Lower leg skin (tissue), 4 donors: ENCODE data around the gene CFLAR. TPM values are rescaled to one million over a fixed set of nuclear protein-coding genes. Genes with fewer than 3 reads are reported as not detected.

Experiments
- DNase-seq, 2 donors: peaks; one replicate each; pipeline ENCODE4 v3.0.0-alpha.2; 2019; ENCODE audit warnings: low spot score in 2 of 2
- H3K4me3 ChIP-seq: fragments of 200-600 bp; sonication (generic); 2 replicates; pipeline ENCODE4 v1.5.1; 2017; ENCODE audit warnings: mild to moderate bottlenecking, low read depth; ENCODE audit not compliant: poor library complexity, severe bottlenecking
- CTCF ChIP-seq, 3 donors: fragments of 450-650 bp; IDR thresholded peaks; one replicate each; pipeline ENCODE4 v1.5.1; 2016; ENCODE audit warnings: antibody characterized with exemption in 3 of 3, mild to moderate bottlenecking in 3 of 3, moderate library complexity in 2 of 3
- POLR2A ChIP-seq, 2 donors: fragments of 450-650 bp; IDR thresholded peaks; one replicate each; pipeline ENCODE4 v1.6.1; 2016 to 2017; ENCODE audit warnings: antibody characterized with exemption in 2 of 2, mild to moderate bottlenecking in 1 of 2, moderate library complexity in 1 of 2
- WGBS, 2 donors: methylation state at CpG; one replicate each; pipeline ENCODE4 v1.1.5; 2018; 5-methylcytosine and 5-hydroxymethylcytosine counted together
- intact Hi-C: fragments of 100-400 bp; cut with DNase I; formaldehyde crosslinking; loops from one replicate; pipeline ENCODE4 v1.15.0; 2023; ENCODE audit warnings: low total_unique reads
- total RNA-seq, 4 donors: library from RNA; depleted of rRNA; stranded (reverse); fragments of >200 nt; gene quantifications; one replicate each; pipeline ENCODE4 v1.1.0, GENCODE V29; 2016

Gene CFLAR
- total RNA-seq, 4 donors from 2014 or later: 136 to 163 (median 147) TPM

GRCh38 chr2:201185863-201186262 lies 69.9 kb downstream of the CFLAR start:
- WGBS, 2 donors: 62 to 69% methylated on average over 4 of the region's 4 CpGs
- intact Hi-C loops: loop anchor here (1.0 kb wide), 1 partner anchor 29 kb away; no protein-coding TSS in a partner anchor
- H3K4me3 ChIP-seq: no peak overlapping the region
- no peak for DNase-seq
- TF ChIP-seq POLR2A (IDR thresholded peaks at IDR 0.05) (no peak), CTCF (IDR thresholded peaks at IDR 0.05) (no peak)

- TF ChIP-seq CTCF (IDR thresholded peaks at IDR 0.05) (no peak), POLR2A (IDR thresholded peaks at IDR 0.05) (no peak)
- 77 to 87% methylated on average over 5 of the region's 5 CpGs for WGBS, 2 donors
- no peak for DNase-seq
- H3K4me3 ChIP-seq: no peak overlapping the region
- intact Hi-C loops: no loop called here
Measured at GRCh38 chr2:201186982-201187381, 71.0 kb downstream of the CFLAR start.

GRCh38 chr2:201188449-201188848 lies 72.5 kb downstream of the CFLAR start:
- TF ChIP-seq POLR2A (IDR thresholded peaks at IDR 0.05) (no peak), CTCF (IDR thresholded peaks at IDR 0.05) (no peak)
- WGBS, 2 donors: 93 to 95% methylated on average over 4 of the region's 4 CpGs
- H3K4me3 ChIP-seq: no peak overlapping the region
- intact Hi-C loops: no loop called here
- no peak for DNase-seq

GRCh38 chr2:201191132-201191875 lies 75.3 kb downstream of the CFLAR start:
- 53 to 60% methylated on average over 4 of the region's 4 CpGs for WGBS, 2 donors
- intact Hi-C loops: no loop called here
- no peak overlapping the region for H3K4me3 ChIP-seq
- TF ChIP-seq CTCF (IDR thresholded peaks at IDR 0.05) (no peak), POLR2A (IDR thresholded peaks at IDR 0.05) (no peak)
- DNase-seq: no peak

- no peak for DNase-seq
- TF ChIP-seq POLR2A (IDR thresholded peaks at IDR 0.05) (no peak), CTCF (IDR thresholded peaks at IDR 0.05) (no peak)
- intact Hi-C loops: no loop called here
- no peak overlapping the region for H3K4me3 ChIP-seq
- WGBS, 2 donors: 82 to 85% methylated on average over 3 of the region's 3 CpGs
Measured at GRCh38 chr2:201194097-201194496, 78.1 kb downstream of the CFLAR start.

- intact Hi-C loops: no loop called here
- 93 to 94% methylated on average over 3 of the region's 3 CpGs for WGBS, 2 donors
- DNase-seq: no peak
- TF ChIP-seq CTCF (IDR thresholded peaks at IDR 0.05) (no peak), POLR2A (IDR thresholded peaks at IDR 0.05) (no peak)
- no peak overlapping the region for H3K4me3 ChIP-seq
Measured at GRCh38 chr2:201195331-201195730, 79.4 kb downstream of the CFLAR start.
